Esophagus (tissue), 2 donors: ENCODE measurements around the gene IGF2BP2. TPM values are rescaled to one million over a fixed set of nuclear protein-coding genes. Genes with fewer than 3 reads are reported as not detected.
A peak's percentile ranks its signal among the peaks of the same experiment; 100 is the strongest.

Source experiments
- H3K27ac ChIP-seq, 2 donors: one replicate each; pipeline ENCODE4 v1.5.1; 2013; ENCODE audit warnings: low read depth in 2 of 2, mild to moderate bottlenecking in 2 of 2, inconsistent platforms in 1 of 2, low read length in 1 of 2, moderate library complexity in 1 of 2
- H3K27me3 ChIP-seq, 2 donors: one replicate each; pipeline ENCODE4 v1.6.1; 2013; ENCODE audit warnings: low read length in 2 of 2, control low read depth in 1 of 2, mild to moderate bottlenecking in 1 of 2; ENCODE audit not compliant: insufficient read depth in 2 of 2, control insufficient read depth in 1 of 2
- H3K36me3 ChIP-seq, 2 donors: one replicate each; pipeline ENCODE4 v1.6.1; 2013; ENCODE audit warnings: low read length in 1 of 2; ENCODE audit not compliant: control insufficient read depth in 2 of 2, insufficient read depth in 2 of 2
- H3K4me1 ChIP-seq, 2 donors: one replicate each; pipeline ENCODE4 v1.6.1; 2013; ENCODE audit warnings: low read length in 1 of 2; ENCODE audit not compliant: control insufficient read depth in 2 of 2, insufficient read depth in 2 of 2
- H3K4me3 ChIP-seq, 2 donors: one replicate each; pipeline ENCODE4 v1.5.1; 2013; ENCODE audit warnings: low read length in 2 of 2, mild to moderate bottlenecking in 2 of 2, low read depth in 1 of 2, moderate library complexity in 1 of 2
- H3K9me3 ChIP-seq, 2 donors: one replicate each; pipeline ENCODE4 v1.6.1; 2013; ENCODE audit warnings: mild to moderate bottlenecking in 2 of 2, low read depth in 1 of 2, low read length in 1 of 2, moderate library complexity in 1 of 2; ENCODE audit not compliant: control insufficient read depth in 2 of 2, insufficient read depth in 1 of 2
- WGBS, 2 donors: extraction: QIAGEN DNeasy Blood & Tissue Kit; methylation state at CpG; one replicate each; pipeline ENCODE4 v1.1.7; 2013; 5-methylcytosine and 5-hydroxymethylcytosine counted together
- polyA plus RNA-seq, 2 donors: library from polyadenylated mRNA; stranded (reverse); fragments of 200-250 nt; gene quantifications; one replicate each; pipeline ENCODE4 v1.2.3, GENCODE V29; 2013
- donor health status: healthy with polysubstance abuse.
- donor health status: Bipolar disorder and iron deficiency.

The IGF2BP2 gene
- polyA plus RNA-seq, 2 donors = 0.62 to 0.86 TPM

DNA sequence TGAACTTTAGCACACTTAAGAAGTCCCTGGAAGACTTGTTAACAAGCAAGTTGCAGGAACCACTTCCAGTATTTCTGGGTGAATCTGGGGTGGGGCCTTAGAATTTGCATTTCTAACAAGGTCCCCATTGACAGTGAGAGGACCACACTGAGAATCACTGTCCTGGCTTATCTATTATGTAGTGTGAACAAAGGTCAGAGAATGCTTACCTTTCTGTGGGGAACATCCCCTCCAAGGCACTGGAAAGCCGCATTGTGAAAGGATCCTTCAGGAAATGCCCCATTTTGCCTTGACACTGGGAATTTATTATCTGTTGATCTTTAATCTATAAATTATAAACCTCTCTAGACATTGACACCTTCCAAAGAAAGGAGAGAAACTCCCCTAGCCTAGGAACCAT, 74.8 kb downstream of the IGF2BP2 start:
- Histone ChIP-seq H3K36me3 (no peaks in the 10 kb centered on the region), H3K4me1 (peaks cover 0 to 4% of the 10 kb centered on the region in 2 donors), H3K9me3 (no peaks in the 10 kb centered on the region), H3K4me3 (no peak overlapping the region), H3K27ac (no peak overlapping the region), H3K27me3 (no peaks in the 10 kb centered on the region)
- WGBS, 2 donors = 79 to 94% methylated on average over 1 of the region's 1 CpG

DNA sequence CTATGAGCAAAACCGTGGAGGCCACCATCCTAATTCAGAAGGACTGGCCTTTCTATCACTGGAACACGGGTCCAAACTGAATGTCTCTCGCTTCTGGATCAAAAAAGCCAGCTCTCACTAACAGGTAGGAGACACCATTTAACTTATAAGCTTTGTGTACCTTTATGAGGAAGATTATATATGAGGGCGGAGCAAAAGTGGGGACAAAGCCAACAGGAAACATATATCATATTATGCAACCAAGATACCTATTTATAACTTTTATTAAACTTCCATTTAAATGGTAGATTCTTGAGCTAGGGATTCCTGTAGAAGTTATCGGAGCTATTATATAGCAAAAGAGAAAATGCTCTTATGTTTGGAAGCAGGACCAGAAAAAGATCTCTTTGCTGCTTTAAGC, 78.4 kb downstream of the IGF2BP2 start:
- H3K36me3 ChIP-seq = no peaks in the 10 kb centered on the region
- H3K4me1 ChIP-seq = peaks cover 0 to 6% of the 10 kb centered on the region in 2 donors
- H3K27ac ChIP-seq = no peak overlapping the region
- WGBS, 2 donors = 49 to 57% methylated on average over 5 of the region's 5 CpGs
- H3K4me3 ChIP-seq = no peak overlapping the region
- no peaks in the 10 kb centered on the region for H3K27me3 ChIP-seq
- no peaks in the 10 kb centered on the region for H3K9me3 ChIP-seq

DNA sequence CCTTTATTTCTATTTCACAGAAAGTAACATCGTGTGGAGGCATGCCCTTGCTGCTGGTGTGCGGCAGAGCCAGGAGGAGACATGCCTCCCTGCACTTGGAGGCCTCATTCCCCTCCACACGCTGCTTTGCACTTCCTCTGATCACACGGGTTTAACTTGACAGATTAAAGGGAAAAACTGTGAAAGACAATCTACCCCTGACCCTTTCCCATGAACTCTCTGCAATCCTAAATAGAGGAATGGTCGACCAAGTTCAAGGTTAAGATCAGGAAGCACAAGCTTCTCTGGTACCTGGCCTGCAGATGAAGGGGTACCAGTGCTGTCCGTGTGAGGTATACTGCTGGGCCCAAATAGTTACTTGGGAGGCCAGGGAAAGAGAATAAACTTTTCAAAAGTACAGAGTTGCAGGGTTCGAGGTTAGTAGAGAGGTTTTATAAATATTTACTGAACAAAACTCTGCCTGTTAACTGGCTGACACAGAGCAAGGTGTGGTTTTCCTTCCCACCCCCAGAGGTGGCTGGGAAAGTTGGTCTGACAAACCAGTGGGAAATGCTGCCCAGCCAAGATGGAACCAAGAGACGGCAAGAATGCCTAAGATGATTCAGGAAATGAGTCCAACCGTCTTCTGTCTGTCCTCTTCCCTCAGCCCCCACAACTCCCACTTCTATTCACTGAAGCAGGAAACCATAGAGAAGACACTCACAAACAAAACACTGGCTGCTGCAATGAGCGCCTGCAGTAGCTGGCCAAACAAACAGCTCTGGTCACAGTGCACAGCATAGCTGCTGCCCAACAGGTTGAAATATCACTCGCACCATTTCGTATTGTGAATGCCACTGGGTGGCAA, 79.6 kb downstream of the IGF2BP2 start:
- Histone ChIP-seq H3K9me3 (no peaks in the 10 kb centered on the region), H3K4me3 (no peak overlapping the region), H3K36me3 (no peaks in the 10 kb centered on the region), H3K4me1 (peaks cover 0 to 6% of the 10 kb centered on the region in 2 donors), H3K27me3 (no peaks in the 10 kb centered on the region), H3K27ac (peak overlapping the region in 1 of 2 donors; percentile 4)
- WGBS, 2 donors = 31 to 35% methylated on average over 12 of the region's 12 CpGs

GRCh38 chr3:185741586-185741985, 83.3 kb downstream of the IGF2BP2 start:
- Histone ChIP-seq H3K27me3 (no peaks in the 10 kb centered on the region), H3K4me1 (peaks cover 0 to 6% of the 10 kb centered on the region in 2 donors), H3K36me3 (no peaks in the 10 kb centered on the region), H3K9me3 (no peaks in the 10 kb centered on the region), H3K27ac (no peak overlapping the region), H3K4me3 (no peak overlapping the region)
- WGBS, 2 donors = 86 to 87% methylated on average over 2 of the region's 2 CpGs

DNA sequence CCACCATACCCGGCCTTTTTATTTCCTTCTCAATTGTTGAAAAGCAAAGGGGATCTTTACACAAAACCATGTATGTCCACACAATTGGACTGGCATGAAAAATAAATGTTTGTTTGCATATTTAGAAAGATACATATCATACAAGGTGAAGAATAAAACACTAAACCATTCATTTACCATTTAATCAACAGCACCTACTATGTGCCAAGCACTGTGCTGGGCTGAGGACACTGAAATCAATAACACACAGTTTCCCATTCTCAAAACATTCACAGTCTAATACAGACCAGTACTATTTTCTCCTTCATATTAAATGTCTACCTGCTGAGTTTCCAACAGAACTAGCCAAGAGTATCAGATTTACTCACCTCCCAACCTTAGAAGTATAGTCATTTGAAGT, 84.7 kb downstream of the IGF2BP2 start:
- no peaks in the 10 kb centered on the region for H3K36me3 ChIP-seq
- no peaks in the 10 kb centered on the region for H3K27me3 ChIP-seq
- no peak overlapping the region for H3K4me3 ChIP-seq
- no peaks in the 10 kb centered on the region for H3K9me3 ChIP-seq
- H3K4me1 ChIP-seq = peaks cover 0 to 3% of the 10 kb centered on the region in 2 donors
- WGBS, 2 donors = 87 to 90% methylated on average over 1 of the region's 1 CpG
- H3K27ac ChIP-seq = no peak overlapping the region

GRCh38 chr3:185739264-185739701, 85.6 kb downstream of the IGF2BP2 start:
- Histone ChIP-seq H3K9me3 (no peaks in the 10 kb centered on the region), H3K27ac (no peak overlapping the region), H3K27me3 (no peaks in the 10 kb centered on the region), H3K4me1 (no peaks in the 10 kb centered on the region), H3K4me3 (no peak overlapping the region), H3K36me3 (no peaks in the 10 kb centered on the region)
- 80 to 82% methylated on average over 5 of the region's 5 CpGs for WGBS, 2 donors

DNA sequence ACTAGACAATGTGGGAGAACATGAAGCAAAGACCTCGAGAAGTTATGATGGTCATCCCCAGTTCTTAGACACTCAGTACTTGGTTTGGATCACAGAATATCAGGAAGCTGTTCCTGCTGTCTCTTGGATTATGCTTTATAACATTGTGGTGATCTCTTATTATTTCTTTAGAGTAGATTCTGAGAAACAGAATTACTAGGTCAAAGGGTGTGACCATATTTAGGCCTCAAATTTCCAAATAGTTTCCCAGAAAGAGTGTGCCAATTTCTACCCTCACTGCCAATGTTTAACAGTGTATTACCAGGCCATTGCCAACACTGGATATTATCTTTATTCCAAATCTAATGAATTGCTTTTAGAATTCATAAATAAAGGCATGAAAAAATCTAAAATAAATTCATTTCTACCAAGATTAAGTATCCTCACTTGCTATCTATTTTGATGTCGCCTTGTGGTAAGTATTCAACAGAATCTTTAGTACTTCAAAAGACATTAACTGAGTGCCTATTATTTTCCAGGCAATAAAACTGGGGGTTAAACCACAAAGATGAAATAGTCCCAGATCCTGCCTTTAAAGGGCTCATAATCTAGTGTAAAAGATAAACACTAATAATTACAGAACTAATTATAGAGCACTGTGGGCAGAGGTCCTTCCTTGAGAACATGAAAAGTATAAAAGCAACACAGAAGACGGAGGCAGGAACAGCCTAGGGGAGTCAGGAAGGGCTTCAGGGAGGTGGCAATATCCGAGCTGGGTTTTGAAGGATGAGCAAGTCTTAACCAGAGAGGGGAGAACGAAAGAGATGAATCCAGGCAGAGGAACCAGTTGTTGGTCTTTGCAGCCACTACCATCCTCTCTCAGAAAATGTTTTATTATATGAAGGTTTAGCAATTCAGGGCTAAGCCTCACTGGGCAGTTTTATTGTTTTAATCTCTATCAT, 86.8 kb downstream of the IGF2BP2 start:
- no peaks in the 10 kb centered on the region for H3K27me3 ChIP-seq
- 75 to 81% methylated on average over 5 of the region's 5 CpGs for WGBS, 2 donors
- no peak overlapping the region for H3K4me3 ChIP-seq
- no peak overlapping the region for H3K27ac ChIP-seq
- no peaks in the 10 kb centered on the region for H3K4me1 ChIP-seq
- no peaks in the 10 kb centered on the region for H3K9me3 ChIP-seq
- H3K36me3 ChIP-seq = no peaks in the 10 kb centered on the region

DNA sequence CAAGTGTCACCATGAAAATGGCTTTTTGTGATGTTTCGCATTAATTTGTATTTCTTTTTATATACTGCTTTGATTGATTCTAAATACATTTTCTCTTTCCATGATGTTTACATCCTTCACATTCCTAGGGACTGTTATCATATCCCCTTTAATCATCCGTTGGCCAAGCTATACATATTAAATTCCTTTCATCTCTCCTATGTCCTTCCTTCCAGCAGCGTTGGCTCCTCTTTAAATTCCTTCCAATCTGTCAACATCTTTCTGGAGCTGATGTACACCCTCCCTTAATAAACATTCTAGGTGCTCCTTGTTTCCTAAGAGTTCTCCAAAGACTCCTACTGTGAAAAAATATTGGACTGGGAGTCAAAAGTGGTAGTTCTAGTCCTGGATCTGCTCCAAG, 87.8 kb downstream of the IGF2BP2 start:
- no peak overlapping the region for H3K4me3 ChIP-seq
- no peak overlapping the region for H3K27ac ChIP-seq
- 50 to 52% methylated on average over 3 of the region's 3 CpGs for WGBS, 2 donors
- H3K9me3 ChIP-seq = no peaks in the 10 kb centered on the region
- H3K27me3 ChIP-seq = no peaks in the 10 kb centered on the region
- no peaks in the 10 kb centered on the region for H3K4me1 ChIP-seq
- no peaks in the 10 kb centered on the region for H3K36me3 ChIP-seq

DNA sequence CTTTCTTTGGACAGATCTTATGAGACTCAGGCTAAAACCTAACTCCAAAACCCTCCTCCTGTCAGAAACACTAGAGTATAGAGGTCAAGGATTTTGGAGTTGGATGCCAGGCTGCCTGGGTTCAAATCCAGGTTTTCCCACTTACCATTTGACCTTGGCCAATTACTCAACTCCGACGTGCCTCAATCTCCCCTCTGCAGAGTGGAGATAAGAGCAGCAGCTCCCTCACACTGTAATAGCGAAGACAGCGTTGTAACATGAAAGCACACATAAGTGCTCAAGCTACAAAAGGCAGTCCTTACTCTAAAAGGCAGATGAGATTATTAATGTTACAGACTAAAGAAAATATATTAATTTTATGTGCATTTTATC, 90.1 kb downstream of the IGF2BP2 start:
- Histone ChIP-seq H3K27me3 (no peaks in the 10 kb centered on the region), H3K36me3 (no peaks in the 10 kb centered on the region), H3K27ac (no peak overlapping the region), H3K4me1 (no peaks in the 10 kb centered on the region), H3K9me3 (no peaks in the 10 kb centered on the region), H3K4me3 (no peak overlapping the region)
- 68 to 76% methylated on average over 4 of the region's 4 CpGs for WGBS, 2 donors
